C4-2B (cell line): ENCODE data around the gene RFTN2.

Experiments used
- ZFX ChIP-seq: fragments of 450-650 bp; IDR thresholded peaks from 2 replicates; pipeline ENCODE4 v1.6.1; 2017
- TF ChIP-seq, protein P1 (sequence below): fragments of 450-650 bp; conservative IDR thresholded peaks from 2 replicates; pipeline ENCODE4 v1.5.1; 2017; ENCODE audit warnings: mild to moderate bottlenecking

GRCh38 chr2:197548582-197548981, 126.8 kb downstream of the RFTN2 start:
- TF ChIP-seq, protein P1, sequence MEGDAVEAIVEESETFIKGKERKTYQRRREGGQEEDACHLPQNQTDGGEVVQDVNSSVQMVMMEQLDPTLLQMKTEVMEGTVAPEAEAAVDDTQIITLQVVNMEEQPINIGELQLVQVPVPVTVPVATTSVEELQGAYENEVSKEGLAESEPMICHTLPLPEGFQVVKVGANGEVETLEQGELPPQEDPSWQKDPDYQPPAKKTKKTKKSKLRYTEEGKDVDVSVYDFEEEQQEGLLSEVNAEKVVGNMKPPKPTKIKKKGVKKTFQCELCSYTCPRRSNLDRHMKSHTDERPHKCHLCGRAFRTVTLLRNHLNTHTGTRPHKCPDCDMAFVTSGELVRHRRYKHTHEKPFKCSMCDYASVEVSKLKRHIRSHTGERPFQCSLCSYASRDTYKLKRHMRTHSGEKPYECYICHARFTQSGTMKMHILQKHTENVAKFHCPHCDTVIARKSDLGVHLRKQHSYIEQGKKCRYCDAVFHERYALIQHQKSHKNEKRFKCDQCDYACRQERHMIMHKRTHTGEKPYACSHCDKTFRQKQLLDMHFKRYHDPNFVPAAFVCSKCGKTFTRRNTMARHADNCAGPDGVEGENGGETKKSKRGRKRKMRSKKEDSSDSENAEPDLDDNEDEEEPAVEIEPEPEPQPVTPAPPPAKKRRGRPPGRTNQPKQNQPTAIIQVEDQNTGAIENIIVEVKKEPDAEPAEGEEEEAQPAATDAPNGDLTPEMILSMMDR, result no peak
- TF ChIP-seq ZFX, result no peak
